NB4 (cell line): ENCODE data around the gene KDM4C.
"Not testable (repeated sequence)": the region's sequence is repeated elsewhere in the genome, so short reads cannot be mapped to it uniquely, and the experiment has no call there.

ENCODE experiments used
- CTCF ChIP-seq: IDR thresholded peaks from one replicate; pipeline ENCODE4 v1.5.1; 2012; ENCODE audit warnings: low read depth, low read length
- MAX ChIP-seq: IDR thresholded peaks from 2 replicates; pipeline ENCODE4 v1.6.1; 2011; ENCODE audit warnings: low read depth, low read length
- POLR2A ChIP-seq: IDR thresholded peaks from 2 replicates; pipeline ENCODE4 v1.6.1; 2011; ENCODE audit warnings: mild to moderate bottlenecking; ENCODE audit not compliant: insufficient read length; ENCODE audit errors: extremely low read depth

GRCh38 chr9:6768587-6768986 lies 10.8 kb downstream of the KDM4C start:
- TF ChIP-seq CTCF, POLR2A, MAX: not testable (repeated sequence)
